ENCODE results near the gene TLK2.

TLK2 gene

GRCh38 chr17:62643496-62643895 is 164.9 kb downstream of the TLK2 start:
- no peak for TF ChIP-seq CTCF (IDR thresholded peaks at IDR 0.05; ENCODE audit: control insufficient read depth, extremely low read depth, insufficient read depth)
- DNase-seq (ENCODE audit: low read depth) = no peak

DNA sequence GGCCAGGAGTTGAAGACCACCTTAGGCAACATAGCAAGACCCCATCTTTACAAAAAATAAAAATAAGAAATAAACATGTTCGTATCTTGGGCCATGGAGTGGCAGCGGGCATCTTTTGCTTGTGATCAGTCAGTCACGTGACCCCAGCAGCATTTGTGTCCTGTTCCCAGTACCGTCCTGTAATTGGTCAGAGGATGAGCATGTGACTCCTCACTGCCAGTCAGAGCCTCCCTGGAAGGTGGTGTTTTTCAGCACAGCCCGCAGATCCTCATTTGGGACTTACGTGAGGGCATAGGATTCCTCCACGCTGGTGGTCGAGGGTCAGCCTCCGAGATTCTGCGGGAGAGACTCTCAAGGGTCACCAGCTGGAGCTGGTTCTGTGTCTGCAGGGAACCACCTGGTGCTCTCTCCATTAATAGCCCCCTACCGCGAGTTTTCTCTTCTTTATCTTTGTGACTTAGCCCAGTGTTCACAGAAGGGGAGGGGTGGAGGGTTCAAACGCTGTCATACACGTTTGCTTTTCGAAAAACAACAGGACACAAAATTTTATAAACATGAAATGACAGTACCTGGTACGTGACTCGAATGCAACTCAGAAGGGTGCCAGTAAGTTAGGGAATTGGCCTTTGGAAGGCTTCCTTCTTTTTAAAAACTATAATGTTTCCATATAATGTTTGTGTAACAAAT is 166.0 kb downstream of the TLK2 start:
- no peak for DNase-seq (ENCODE audit: low read depth)
- TF ChIP-seq CTCF (IDR thresholded peaks at IDR 0.05; ENCODE audit: control insufficient read depth, extremely low read depth, insufficient read depth) = no peak
- H3K4me3 ChIP-seq (ENCODE audit: low read depth, low read length) = no peak overlapping the region

More at GRCh38 chr17:62643496-62643895, 164.9 kb downstream of the TLK2 start:
- H3K4me3 ChIP-seq (ENCODE audit: low read depth, low read length) = no peak overlapping the region

DNA sequence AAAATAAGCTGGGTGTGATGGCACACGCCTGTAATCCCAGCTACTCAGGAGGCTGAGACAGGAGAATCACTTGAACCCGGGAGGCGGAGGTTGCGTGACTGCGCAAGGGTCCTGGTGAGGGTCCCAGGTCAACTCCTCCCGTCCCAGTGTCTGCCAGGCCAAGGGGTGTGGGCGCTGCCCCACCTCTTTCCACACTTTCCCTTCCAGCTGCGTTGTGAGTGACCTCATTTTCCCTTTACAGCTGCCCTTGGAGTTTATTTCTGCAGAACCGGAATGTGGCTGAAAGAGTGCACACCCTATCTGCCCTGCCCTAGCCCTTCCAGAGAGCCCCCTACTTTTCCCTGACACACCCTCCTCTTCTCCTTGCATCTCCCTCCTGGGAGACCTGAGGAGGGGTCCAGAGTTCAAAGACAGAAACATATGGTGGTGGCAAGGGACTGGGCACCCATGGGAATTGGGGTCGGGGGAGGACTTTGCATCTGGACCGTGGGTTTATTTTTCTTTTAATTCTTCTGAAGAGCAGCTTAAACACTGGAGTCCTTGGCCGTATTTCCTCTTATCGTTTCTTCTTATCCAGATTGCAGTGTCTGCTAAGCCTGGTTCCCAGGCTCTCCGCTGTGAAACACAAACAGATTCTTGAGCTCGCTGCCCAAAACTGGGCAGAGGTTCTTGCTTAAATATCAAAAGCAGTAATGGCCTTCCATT is 169.8 kb downstream of the TLK2 start:
- no peak for DNase-seq (ENCODE audit: low read depth)
- TF ChIP-seq CTCF (IDR thresholded peaks at IDR 0.05; ENCODE audit: control insufficient read depth, extremely low read depth, insufficient read depth) = no peak

DNA sequence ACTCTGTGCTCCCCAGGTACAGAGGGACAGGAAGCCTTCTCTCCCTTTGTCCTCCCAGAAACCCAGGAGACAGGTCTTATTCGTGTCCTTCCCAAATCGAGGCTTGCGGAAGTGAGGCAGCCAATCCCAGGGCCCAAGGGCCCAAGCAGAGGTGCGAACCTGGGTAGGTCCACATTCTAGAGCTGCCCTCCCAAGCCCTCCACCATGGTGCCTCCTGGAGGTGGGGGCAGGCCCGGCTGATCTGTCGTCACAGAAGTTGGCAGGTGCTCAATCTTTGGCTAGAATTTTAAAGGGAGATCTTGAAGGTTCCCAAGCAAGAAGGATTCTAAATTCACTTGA is 170.3 kb downstream of the TLK2 start:
- no peak for DNase-seq (ENCODE audit: low read depth)

More for the DNA sequence above, 169.8 kb downstream of the TLK2 start:
- no peak overlapping the region for H3K4me3 ChIP-seq (ENCODE audit: low read depth, low read length)

GRCh38 chr17:62649570-62649969 is 170.9 kb downstream of the TLK2 start:
- TF ChIP-seq CTCF (IDR thresholded peaks at IDR 0.05; ENCODE audit: control insufficient read depth, extremely low read depth, insufficient read depth) = no peak
- no peak overlapping the region for H3K4me3 ChIP-seq (ENCODE audit: low read depth, low read length)

More for the DNA sequence above, 170.3 kb downstream of the TLK2 start:
- TF ChIP-seq CTCF (IDR thresholded peaks at IDR 0.05; ENCODE audit: control insufficient read depth, extremely low read depth, insufficient read depth) = no peak
- no peak overlapping the region for H3K4me3 ChIP-seq (ENCODE audit: low read depth, low read length)

DNA sequence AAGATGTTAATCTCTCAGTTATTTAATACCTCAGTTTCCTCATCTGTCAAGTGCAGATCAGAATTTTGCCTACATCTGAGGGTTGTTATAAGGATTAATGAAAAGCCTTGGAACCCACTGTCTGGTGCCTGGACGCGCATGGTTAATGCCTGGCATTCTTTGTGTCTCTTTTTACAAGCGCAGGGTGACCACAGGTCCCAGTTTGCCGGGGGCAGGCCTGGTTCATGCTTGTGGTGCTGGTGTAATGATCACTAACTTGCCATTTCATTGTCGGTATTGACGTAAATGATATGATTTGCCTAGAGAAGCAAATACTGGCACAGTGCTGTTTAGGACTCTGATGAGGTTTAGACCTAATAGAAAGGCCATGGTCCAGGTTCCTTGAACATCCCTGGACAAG is 172.0 kb downstream of the TLK2 start:
- no peak overlapping the region for H3K4me3 ChIP-seq (ENCODE audit: low read depth, low read length)
- TF ChIP-seq CTCF (IDR thresholded peaks at IDR 0.05; ENCODE audit: control insufficient read depth, extremely low read depth, insufficient read depth) = no peak
- DNase-seq (ENCODE audit: low read depth) = no peak

More at GRCh38 chr17:62649570-62649969, 170.9 kb downstream of the TLK2 start:
- DNase-seq (ENCODE audit: low read depth) = no peak

All from LNCaP clone FGC (cell line).